Measurements from ENCODE around the gene CDK7.

GRCh38 chr5:69312459-69313160, 77.9 kb downstream of the CDK7 start:
- TF ChIP-seq CTCF (conservative IDR thresholded peaks at IDR 0.05), result no peak
- no peak for TF ChIP-seq EZH2 (IDR thresholded peaks at IDR 0.05; ENCODE audit: low read depth)
